ENCODE data around the gene ERFL. TPM values are rescaled to one million over a fixed set of nuclear protein-coding genes. Genes with fewer than 3 reads are reported as not detected.

Gene ERFL
- total RNA-seq, 1 experiment from 2014 or later = 0.37 TPM

DNA sequence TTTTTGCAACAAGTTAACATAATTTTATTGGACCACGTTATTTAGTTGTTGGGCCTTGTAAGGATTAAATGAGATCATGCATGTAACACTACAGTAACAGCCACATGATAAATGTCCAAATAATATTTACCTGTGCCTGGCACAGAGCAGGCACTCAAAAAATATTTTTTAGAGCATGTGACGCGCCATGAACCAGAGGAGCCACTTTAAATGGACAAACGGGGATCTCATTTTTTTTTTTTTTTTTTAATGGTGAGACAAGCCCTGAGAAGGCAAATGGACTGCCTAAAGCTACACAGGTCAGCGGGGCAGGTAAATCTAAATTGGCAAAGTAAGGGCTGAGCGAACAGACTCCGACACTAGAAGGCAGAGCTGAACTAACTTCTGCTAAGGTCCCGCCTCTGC is 69.0 kb downstream of the ERFL start:
- DNase-seq (ENCODE audit: low read depth) = no peak
- in situ Hi-C loops (cut with HindIII; ENCODE audit: low pct_unique_long_range_greater_than_20kb, low sequenced_read_pairs) = no loop called here

Other genes with a start within 250 kb of the ERFL start
- gene CEACAM7, start 240.2 kb downstream of the ERFL start, total RNA-seq (2014; rRNA removed; shearing (Covaris generic); ENCODE audit: low replicate concordance) = not detected in 2 replicates
- gene CEACAM5, start 219.8 kb downstream of the ERFL start, total RNA-seq (2014; rRNA removed; shearing (Covaris generic); ENCODE audit: low replicate concordance) = not detected in 2 replicates
- gene CEACAM6, start 172.9 kb downstream of the ERFL start, total RNA-seq (2014; rRNA removed; shearing (Covaris generic); ENCODE audit: low replicate concordance) = 2.8 and 4.1 TPM in 2 replicates
- gene CEACAM3, start 131.9 kb downstream of the ERFL start, total RNA-seq (2014; rRNA removed; shearing (Covaris generic); ENCODE audit: low replicate concordance) = not detected in 2 replicates
- gene LYPD4, start 83.8 kb downstream of the ERFL start, total RNA-seq (2014; rRNA removed; shearing (Covaris generic); ENCODE audit: low replicate concordance) = not detected in 2 replicates
- gene DMRTC2, start 83.4 kb downstream of the ERFL start, total RNA-seq (2014; rRNA removed; shearing (Covaris generic); ENCODE audit: low replicate concordance) = not detected in 2 replicates
- gene RPS19, start 68.2 kb downstream of the ERFL start, total RNA-seq (2014; rRNA removed; shearing (Covaris generic); ENCODE audit: low replicate concordance) = 3,670 and 5,241 TPM in 2 replicates
- not detected in 2 replicates for gene CD79A, start 51.2 kb downstream of the ERFL start, total RNA-seq (2014; rRNA removed; shearing (Covaris generic); ENCODE audit: low replicate concordance)
- gene ARHGEF1, start 45.3 kb downstream of the ERFL start, total RNA-seq (2014; rRNA removed; shearing (Covaris generic); ENCODE audit: low replicate concordance) = 43.6 and 48.7 TPM in 2 replicates
- gene RABAC1, start 30.9 kb upstream of the ERFL start, total RNA-seq (2014; rRNA removed; shearing (Covaris generic); ENCODE audit: low replicate concordance) = 287 and 288 TPM in 2 replicates
- 2.3 TPM in 1 of 2 replicates, not detected in the other for gene ATP1A3, start 65.8 kb upstream of the ERFL start, total RNA-seq (2014; rRNA removed; shearing (Covaris generic); ENCODE audit: low replicate concordance)
- gene GRIK5, start 141.8 kb upstream of the ERFL start, total RNA-seq (2014; rRNA removed; shearing (Covaris generic); ENCODE audit: low replicate concordance) = not detected in 2 replicates
- 18.2 and 24.6 TPM in 2 replicates for gene ZNF574, start 147.7 kb upstream of the ERFL start, total RNA-seq (2014; rRNA removed; shearing (Covaris generic); ENCODE audit: low replicate concordance)
- gene POU2F2, start 204.0 kb upstream of the ERFL start, total RNA-seq (2014; rRNA removed; shearing (Covaris generic); ENCODE audit: low replicate concordance) = not detected in 2 replicates

Data from Caki2 (cell line).